GM23338 (cell line): ENCODE measurements around the gene AKAP4. TPM values are rescaled to one million over a fixed set of nuclear protein-coding genes. Genes with fewer than 3 reads are reported as not detected.

Experiments
- ATAC-seq: fragments of 200-7000 bp; cut with Tn5 transposase; 3 replicates; pipeline ENCODE4 v1.9.1; 2020
- DNase-seq: peaks from one replicate; pipeline ENCODE4 v3.0.0-alpha.2; 2015; ENCODE audit warnings: low spot score
- H2AFZ ChIP-seq: fragments of 200-600 bp; sonication (generic); 2 replicates; pipeline ENCODE4 v1.8.0; 2016; ENCODE audit warnings: antibody characterized with exemption, mild to moderate bottlenecking, moderate library complexity
- H3F3A ChIP-seq: fragments of 200-600 bp; sonication (generic); replicated peaks from 2 replicates; pipeline ENCODE4 v1.8.0; 2017; ENCODE audit warnings: antibody characterized with exemption, mixed run types, low read depth
- H3K27ac ChIP-seq: fragments of 200-600 bp; sonication (generic); 2 replicates; pipeline ENCODE4 v1.6.1; 2016; ENCODE audit warnings: low read depth
- H3K27me3 ChIP-seq: fragments of 200-600 bp; sonication (generic); 2 replicates; pipeline ENCODE4 v1.8.0; 2016; ENCODE audit warnings: mild to moderate bottlenecking, mixed run types, moderate library complexity; ENCODE audit not compliant: insufficient read depth
- H3K36me3 ChIP-seq: fragments of 200-600 bp; sonication (generic); 2 replicates; pipeline ENCODE4 v1.8.0; 2016; ENCODE audit warnings: mild to moderate bottlenecking; ENCODE audit not compliant: insufficient read depth
- H3K4me1 ChIP-seq: fragments of 200-600 bp; sonication (generic); 2 replicates; pipeline ENCODE4 v1.8.0; 2016; ENCODE audit warnings: mild to moderate bottlenecking, moderate library complexity; ENCODE audit not compliant: insufficient read depth
- H3K4me2 ChIP-seq: fragments of 200-600 bp; sonication (generic); 2 replicates; pipeline ENCODE4 v1.7.1; 2017; ENCODE audit warnings: mixed run types
- H3K4me3 ChIP-seq: fragments of 200-600 bp; sonication (generic); 2 replicates; pipeline ENCODE4 v1.6.1; 2016; ENCODE audit warnings: mixed run types
- H3K79me2 ChIP-seq: fragments of 200-600 bp; sonication (generic); replicated peaks from 2 replicates; pipeline ENCODE4 v1.8.0; 2017; ENCODE audit warnings: mild to moderate bottlenecking; ENCODE audit not compliant: insufficient read depth
- H3K9me2 ChIP-seq: fragments of 200-600 bp; sonication (generic); 2 replicates; pipeline ENCODE4 v1.8.0; 2017; ENCODE audit not compliant: insufficient read depth
- H4K20me1 ChIP-seq: fragments of 200-600 bp; sonication (generic); replicated peaks from 2 replicates; pipeline ENCODE4 v1.8.0; 2017; ENCODE audit warnings: mild to moderate bottlenecking; ENCODE audit not compliant: insufficient read depth
- H3K27ac Mint-ChIP-seq: 2 replicates; pipeline ENCODE4 v1.8.0; 2020; ENCODE audit warnings: inconsistent platforms, mild to moderate bottlenecking, moderate library complexity, mixed read lengths
- H3K27me3 Mint-ChIP-seq: 3 replicates; pipeline ENCODE4 v1.8.0; 2022; ENCODE audit warnings: low read depth, mild to moderate bottlenecking, moderate library complexity, mixed read lengths, inconsistent platforms; ENCODE audit not compliant: insufficient read depth, poor library complexity
- H3K36me3 Mint-ChIP-seq: 3 replicates; pipeline ENCODE4 v1.8.0; 2021; ENCODE audit warnings: low read depth, mild to moderate bottlenecking, inconsistent platforms, moderate library complexity, mixed read lengths
- H3K4me1 Mint-ChIP-seq: 3 replicates; pipeline ENCODE4 v1.8.0; 2020; ENCODE audit warnings: mild to moderate bottlenecking, inconsistent platforms, mixed read lengths
- H3K4me3 Mint-ChIP-seq: 3 replicates; pipeline ENCODE4 v1.8.0; 2021; ENCODE audit warnings: moderate library complexity, mild to moderate bottlenecking, inconsistent platforms, mixed read lengths
- H3K9me3 Mint-ChIP-seq: 3 replicates; pipeline ENCODE4 v1.8.0; 2020; ENCODE audit warnings: moderate library complexity, mild to moderate bottlenecking, inconsistent platforms, mixed read lengths
- EZH2 ChIP-seq: fragments of 200-600 bp; sonication (generic); IDR thresholded peaks from one replicate; pipeline ENCODE4 v1.8.0; 2017; ENCODE audit warnings: antibody characterized with exemption, mild to moderate bottlenecking, low read depth; ENCODE audit not compliant: unreplicated experiment
- EZH2phosphoT487 ChIP-seq: fragments of 200-600 bp; sonication (generic); IDR thresholded peaks from one replicate; pipeline ENCODE4 v1.8.1; 2018; ENCODE audit warnings: antibody characterized with exemption; ENCODE audit not compliant: unreplicated experiment
- NANOG ChIP-seq: IDR thresholded peaks from 2 replicates; pipeline ENCODE4 v1.6.1; 2016; ENCODE audit warnings: antibody characterized with exemption, borderline replicate concordance
- ZNF331 ChIP-seq: fragments of 250-450 bp; sonication (Bioruptor Pico); IDR thresholded peaks from 2 replicates; pipeline ENCODE4 v1.5.0; 2020; ENCODE audit warnings: low read depth, mild to moderate bottlenecking, moderate library complexity
- polyA plus RNA-seq: library from polyadenylated mRNA; unstranded; fragments of >200 nt; fragmentation: Nextera tagmentation; extraction: Ambion mirVana; gene quantifications from 2 replicates; pipeline ENCODE4 v1.2.1, GENCODE V29; 2016
- total RNA-seq: library from RNA; depleted of rRNA; stranded (reverse); fragments of >200 nt; shearing (Covaris generic); gene quantifications from 2 replicates; pipeline ENCODE4 v1.2.3, GENCODE V29; 2014
- TF ChIP-seq, protein P1 (sequence below): IDR thresholded peaks from one replicate; pipeline ENCODE4 v1.6.1; 2018; ENCODE audit warnings: antibody characterized with exemption; ENCODE audit not compliant: unreplicated experiment
- TF ChIP-seq, protein P2 (sequence below): fragments of 250-450 bp; sonication (Bioruptor Pico); IDR thresholded peaks from 2 replicates; pipeline ENCODE4 v1.5.0; 2020; ENCODE audit warnings: mild to moderate bottlenecking, moderate library complexity

The AKAP4 gene
- total and polyA plus RNA-seq, 2 experiments from 2014 or later, result not detected

DNA sequence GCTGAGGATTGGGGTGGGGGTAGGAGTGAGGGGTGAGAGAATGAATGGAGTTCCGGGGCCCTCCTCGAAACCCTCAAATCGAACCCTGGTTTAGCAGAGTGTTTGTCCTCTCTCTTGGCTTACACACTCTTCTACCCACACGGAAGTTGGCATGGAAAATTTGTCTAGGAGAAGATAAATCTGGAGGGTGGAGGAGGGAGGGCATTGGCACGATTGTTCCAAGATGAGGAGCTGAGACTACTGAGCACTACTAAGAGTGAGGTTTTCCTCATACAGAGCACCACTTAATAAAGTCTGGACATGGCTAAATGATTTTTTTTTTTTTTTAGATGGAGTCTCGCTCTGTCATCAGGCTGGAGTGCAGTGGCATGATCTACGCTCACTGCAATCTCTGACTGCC is 33.4 kb downstream of the AKAP4 start (continued):
- TF ChIP-seq, protein P1, sequence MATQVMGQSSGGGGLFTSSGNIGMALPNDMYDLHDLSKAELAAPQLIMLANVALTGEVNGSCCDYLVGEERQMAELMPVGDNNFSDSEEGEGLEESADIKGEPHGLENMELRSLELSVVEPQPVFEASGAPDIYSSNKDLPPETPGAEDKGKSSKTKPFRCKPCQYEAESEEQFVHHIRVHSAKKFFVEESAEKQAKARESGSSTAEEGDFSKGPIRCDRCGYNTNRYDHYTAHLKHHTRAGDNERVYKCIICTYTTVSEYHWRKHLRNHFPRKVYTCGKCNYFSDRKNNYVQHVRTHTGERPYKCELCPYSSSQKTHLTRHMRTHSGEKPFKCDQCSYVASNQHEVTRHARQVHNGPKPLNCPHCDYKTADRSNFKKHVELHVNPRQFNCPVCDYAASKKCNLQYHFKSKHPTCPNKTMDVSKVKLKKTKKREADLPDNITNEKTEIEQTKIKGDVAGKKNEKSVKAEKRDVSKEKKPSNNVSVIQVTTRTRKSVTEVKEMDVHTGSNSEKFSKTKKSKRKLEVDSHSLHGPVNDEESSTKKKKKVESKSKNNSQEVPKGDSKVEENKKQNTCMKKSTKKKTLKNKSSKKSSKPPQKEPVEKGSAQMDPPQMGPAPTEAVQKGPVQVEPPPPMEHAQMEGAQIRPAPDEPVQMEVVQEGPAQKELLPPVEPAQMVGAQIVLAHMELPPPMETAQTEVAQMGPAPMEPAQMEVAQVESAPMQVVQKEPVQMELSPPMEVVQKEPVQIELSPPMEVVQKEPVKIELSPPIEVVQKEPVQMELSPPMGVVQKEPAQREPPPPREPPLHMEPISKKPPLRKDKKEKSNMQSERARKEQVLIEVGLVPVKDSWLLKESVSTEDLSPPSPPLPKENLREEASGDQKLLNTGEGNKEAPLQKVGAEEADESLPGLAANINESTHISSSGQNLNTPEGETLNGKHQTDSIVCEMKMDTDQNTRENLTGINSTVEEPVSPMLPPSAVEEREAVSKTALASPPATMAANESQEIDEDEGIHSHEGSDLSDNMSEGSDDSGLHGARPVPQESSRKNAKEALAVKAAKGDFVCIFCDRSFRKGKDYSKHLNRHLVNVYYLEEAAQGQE, result no peak

DNA sequence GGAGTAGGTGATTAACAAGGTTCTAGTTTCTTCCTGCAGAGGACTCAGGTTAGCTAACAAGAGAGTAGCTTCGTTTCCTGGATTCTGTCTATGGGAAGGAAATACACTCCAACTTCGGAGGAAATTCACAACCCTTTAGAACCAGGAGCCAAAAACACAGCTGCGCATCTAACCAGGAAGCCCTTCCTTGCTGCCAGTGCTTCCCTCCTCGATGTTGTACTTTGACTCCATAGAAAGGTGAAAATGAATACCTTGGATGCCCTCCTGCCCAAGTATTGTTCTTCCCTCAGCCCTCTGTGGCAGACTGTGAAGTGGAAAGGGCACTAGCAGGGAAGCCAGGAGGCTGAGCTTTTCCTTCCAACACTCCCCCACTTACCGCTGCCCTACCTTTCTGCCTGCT is 35.1 kb downstream of the AKAP4 start:
- Histone ChIP-seq H3K36me3 (no peaks in the 10 kb centered on the region), H3K4me3 (no peak overlapping the region), H2AFZ (no peak overlapping the region), H3K27ac (no peak overlapping the region), H3K79me2 (no peaks in the 10 kb centered on the region), H3K27me3 (no peaks in the 10 kb centered on the region), H4K20me1 (no peaks in the 10 kb centered on the region), H3K4me2 (no peak overlapping the region), H3K4me1 (no peaks in the 10 kb centered on the region), H3K9me2 (no peaks in the 10 kb centered on the region), H3F3A (no peaks in the 10 kb centered on the region)
- Mint-ChIP-seq H3K9me3 (peaks cover 4% of the 10 kb centered on the region; the same call in 2 of the 3 replicates), H3K27ac (no peak overlapping the region), H3K27me3 (no peaks in the 10 kb centered on the region), H3K36me3 (no peaks in the 10 kb centered on the region), H3K4me3 (no peak overlapping the region), H3K4me1 (peaks cover 8% of the 10 kb centered on the region; the same call in 2 of the 3 replicates)
- TF ChIP-seq ZNF331 (no peak), NANOG (no peak), EZH2 (no peak), EZH2phosphoT487 (no peak)
- TF ChIP-seq, protein P2, sequence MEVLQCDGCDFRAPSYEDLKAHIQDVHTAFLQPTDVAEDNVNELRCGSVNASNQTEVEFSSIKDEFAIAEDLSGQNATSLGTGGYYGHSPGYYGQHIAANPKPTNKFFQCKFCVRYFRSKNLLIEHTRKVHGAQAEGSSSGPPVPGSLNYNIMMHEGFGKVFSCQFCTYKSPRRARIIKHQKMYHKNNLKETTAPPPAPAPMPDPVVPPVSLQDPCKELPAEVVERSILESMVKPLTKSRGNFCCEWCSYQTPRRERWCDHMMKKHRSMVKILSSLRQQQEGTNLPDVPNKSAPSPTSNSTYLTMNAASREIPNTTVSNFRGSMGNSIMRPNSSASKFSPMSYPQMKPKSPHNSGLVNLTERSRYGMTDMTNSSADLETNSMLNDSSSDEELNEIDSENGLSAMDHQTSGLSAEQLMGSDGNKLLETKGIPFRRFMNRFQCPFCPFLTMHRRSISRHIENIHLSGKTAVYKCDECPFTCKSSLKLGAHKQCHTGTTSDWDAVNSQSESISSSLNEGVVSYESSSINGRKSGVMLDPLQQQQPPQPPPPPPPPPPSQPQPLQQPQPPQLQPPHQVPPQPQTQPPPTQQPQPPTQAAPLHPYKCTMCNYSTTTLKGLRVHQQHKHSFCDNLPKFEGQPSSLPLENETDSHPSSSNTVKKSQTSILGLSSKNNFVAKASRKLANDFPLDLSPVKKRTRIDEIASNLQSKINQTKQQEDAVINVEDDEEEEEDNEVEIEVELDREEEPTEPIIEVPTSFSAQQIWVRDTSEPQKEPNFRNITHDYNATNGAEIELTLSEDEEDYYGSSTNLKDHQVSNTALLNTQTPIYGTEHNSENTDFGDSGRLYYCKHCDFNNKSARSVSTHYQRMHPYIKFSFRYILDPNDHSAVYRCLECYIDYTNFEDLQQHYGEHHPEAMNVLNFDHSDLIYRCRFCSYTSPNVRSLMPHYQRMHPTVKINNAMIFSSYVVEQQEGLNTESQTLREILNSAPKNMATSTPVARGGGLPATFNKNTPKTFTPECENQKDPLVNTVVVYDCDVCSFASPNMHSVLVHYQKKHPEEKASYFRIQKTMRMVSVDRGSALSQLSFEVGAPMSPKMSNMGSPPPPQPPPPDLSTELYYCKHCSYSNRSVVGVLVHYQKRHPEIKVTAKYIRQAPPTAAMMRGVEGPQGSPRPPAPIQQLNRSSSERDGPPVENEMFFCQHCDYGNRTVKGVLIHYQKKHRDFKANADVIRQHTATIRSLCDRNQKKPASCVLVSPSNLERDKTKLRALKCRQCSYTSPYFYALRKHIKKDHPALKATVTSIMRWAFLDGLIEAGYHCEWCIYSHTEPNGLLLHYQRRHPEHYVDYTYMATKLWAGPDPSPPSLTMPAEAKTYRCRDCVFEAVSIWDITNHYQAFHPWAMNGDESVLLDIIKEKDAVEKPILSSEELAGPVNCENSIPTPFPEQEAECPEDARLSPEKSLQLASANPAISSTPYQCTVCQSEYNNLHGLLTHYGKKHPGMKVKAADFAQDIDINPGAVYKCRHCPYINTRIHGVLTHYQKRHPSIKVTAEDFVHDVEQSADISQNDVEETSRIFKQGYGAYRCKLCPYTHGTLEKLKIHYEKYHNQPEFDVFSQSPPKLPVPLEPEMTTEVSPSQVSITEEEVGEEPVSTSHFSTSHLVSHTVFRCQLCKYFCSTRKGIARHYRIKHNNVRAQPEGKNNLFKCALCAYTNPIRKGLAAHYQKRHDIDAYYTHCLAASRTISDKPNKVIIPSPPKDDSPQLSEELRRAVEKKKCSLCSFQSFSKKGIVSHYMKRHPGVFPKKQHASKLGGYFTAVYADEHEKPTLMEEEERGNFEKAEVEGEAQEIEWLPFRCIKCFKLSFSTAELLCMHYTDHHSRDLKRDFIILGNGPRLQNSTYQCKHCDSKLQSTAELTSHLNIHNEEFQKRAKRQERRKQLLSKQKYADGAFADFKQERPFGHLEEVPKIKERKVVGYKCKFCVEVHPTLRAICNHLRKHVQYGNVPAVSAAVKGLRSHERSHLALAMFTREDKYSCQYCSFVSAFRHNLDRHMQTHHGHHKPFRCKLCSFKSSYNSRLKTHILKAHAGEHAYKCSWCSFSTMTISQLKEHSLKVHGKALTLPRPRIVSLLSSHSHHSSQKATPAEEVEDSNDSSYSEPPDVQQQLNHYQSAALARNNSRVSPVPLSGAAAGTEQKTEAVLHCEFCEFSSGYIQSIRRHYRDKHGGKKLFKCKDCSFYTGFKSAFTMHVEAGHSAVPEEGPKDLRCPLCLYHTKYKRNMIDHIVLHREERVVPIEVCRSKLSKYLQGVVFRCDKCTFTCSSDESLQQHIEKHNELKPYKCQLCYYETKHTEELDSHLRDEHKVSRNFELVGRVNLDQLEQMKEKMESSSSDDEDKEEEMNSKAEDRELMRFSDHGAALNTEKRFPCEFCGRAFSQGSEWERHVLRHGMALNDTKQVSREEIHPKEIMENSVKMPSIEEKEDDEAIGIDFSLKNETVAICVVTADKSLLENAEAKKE, result no peak
- ATAC-seq (no peak), DNase-seq (no peak)
